Endothelial cell of umbilical vein (primary cell): ENCODE measurements around the gene DPY19L3. TPM values are rescaled to one million over a fixed set of nuclear protein-coding genes. Genes with fewer than 3 reads are reported as not detected.

ENCODE experiments used
- BruUV-seq: library from RNA; stranded (reverse); fragments of 400-500 nt; replicated peaks from 2 replicates; lab custom pipeline; 2021; lab: Mats Ljungman, UMichigan
- CTCF ChIA-PET: fragments of 300-600, 350-600 bp; sonication (Branson Sonifier 250); formaldehyde crosslinking; loops from one replicate; lab custom pipeline; 2021; ENCODE audit warnings: antibody characterized with exemption, inconsistent platforms; lab: Charles Lee
- POLR2A ChIA-PET: fragments of 300-600, 350-600 bp; sonication (Branson Sonifier 250); formaldehyde crosslinking; loops from one replicate; lab custom pipeline; 2021; ENCODE audit warnings: antibody characterized with exemption, inconsistent platforms; lab: Charles Lee
- DNase-seq: peaks from one replicate; pipeline ENCODE4 v3.0.0-alpha.2; 2011; ENCODE audit warnings: low read depth, low spot score
- FAIRE-seq: peaks from 2 replicates; lab custom pipeline; 2011; peaks lifted over from hg19 to GRCh38; lab: Jason Lieb, UNC
- H2AFZ ChIP-seq: 2 replicates; pipeline ENCODE4 v1.6.0; 2012; ENCODE audit warnings: low read depth, low read length, control low read depth, inconsistent platforms
- H3K27ac ChIP-seq: 2 replicates; pipeline ENCODE4 v1.5.1; 2011; ENCODE audit warnings: low read depth, mild to moderate bottlenecking, control low read depth, low read length, moderate library complexity; ENCODE audit not compliant: insufficient read depth
- H3K27me3 ChIP-seq, 2 experiments: 2 replicates each; pipeline versions ENCODE4 v1.6.0 to v1.6.1; 2011; ENCODE audit warnings: low read length in 2 of 2, mixed read lengths in 1 of 2; ENCODE audit not compliant: control insufficient read depth in 2 of 2, insufficient read depth in 2 of 2
- H3K36me3 ChIP-seq, 2 experiments: 2 replicates in 1 of 2; 3 replicates in 1 of 2; pipeline ENCODE4 v1.5.1; 2011; ENCODE audit warnings: low read length in 2 of 2, mild to moderate bottlenecking in 1 of 2, moderate library complexity in 1 of 2; ENCODE audit not compliant: control insufficient read depth in 2 of 2, insufficient read depth in 2 of 2; ENCODE audit errors: extremely low read depth in 1 of 2
- H3K4me1 ChIP-seq: 3 replicates; pipeline ENCODE4 v1.5.1; 2011; ENCODE audit warnings: mild to moderate bottlenecking, low read length; ENCODE audit not compliant: control insufficient read depth, insufficient read depth; ENCODE audit errors: extremely low read depth
- H3K4me2 ChIP-seq: 2 replicates; pipeline ENCODE4 v1.6.1; 2011; ENCODE audit warnings: low read length, control low read depth, mixed read lengths; ENCODE audit not compliant: insufficient read depth
- H3K4me3 ChIP-seq, 3 experiments: fragments of 200-600 bp in 1 of 3; sonication (generic), shearing (Covaris generic) in 1 of 3; replicated peaks in 1 of 3; 2 replicates each; pipeline ENCODE4 v1.5.1; 2011 to 2016; ENCODE audit warnings: control low read depth in 3 of 3, low read length in 3 of 3, mild to moderate bottlenecking in 2 of 3, inconsistent platforms in 1 of 3, low read depth in 1 of 3, moderate library complexity in 1 of 3; ENCODE audit not compliant: insufficient read depth in 1 of 3
- H3K79me2 ChIP-seq: 2 replicates; pipeline ENCODE4 v1.6.0; 2012; ENCODE audit warnings: low read length, inconsistent platforms; ENCODE audit not compliant: control insufficient read depth, insufficient read depth
- H3K9ac ChIP-seq: replicated peaks from 2 replicates; pipeline ENCODE3; 2011; ENCODE audit warnings: low read length, control low read depth; ENCODE audit not compliant: insufficient read depth; ENCODE audit errors: extremely low read depth
- H3K9me1 ChIP-seq: replicated peaks from 3 replicates; pipeline ENCODE4 v1.6.0; 2011; ENCODE audit warnings: mild to moderate bottlenecking, low read length; ENCODE audit not compliant: control insufficient read depth, insufficient read depth; ENCODE audit errors: extremely low read depth
- H3K9me3 ChIP-seq: replicated peaks from 2 replicates; pipeline ENCODE4 v1.5.1; 2012; ENCODE audit warnings: low read length, inconsistent platforms; ENCODE audit not compliant: control insufficient read depth, insufficient read depth
- H4K20me1 ChIP-seq: replicated peaks from 2 replicates; pipeline ENCODE3; 2011; ENCODE audit warnings: mild to moderate bottlenecking, low read length; ENCODE audit not compliant: control insufficient read depth, insufficient read depth; ENCODE audit errors: extremely low read depth
- EZH2 ChIP-seq: IDR thresholded peaks from 2 replicates; pipeline ENCODE4 v1.6.1; 2012; ENCODE audit warnings: borderline replicate concordance, low read depth, mild to moderate bottlenecking, moderate library complexity, low read length, inconsistent platforms; ENCODE audit not compliant: severe bottlenecking
- FOS ChIP-seq: IDR thresholded peaks from 2 replicates; pipeline ENCODE4 v1.6.1; 2011; ENCODE audit warnings: mild to moderate bottlenecking, low read length, moderate library complexity, borderline replicate concordance; ENCODE audit not compliant: insufficient read depth
- GATA2 ChIP-seq: IDR thresholded peaks from 2 replicates; pipeline ENCODE4 v1.7.0; 2011; ENCODE audit warnings: low read depth, mild to moderate bottlenecking, moderate library complexity, mixed read lengths, low read length; ENCODE audit not compliant: insufficient read length, insufficient read depth
- JUN ChIP-seq: IDR thresholded peaks from 2 replicates; pipeline ENCODE4 v1.6.1; 2011; ENCODE audit warnings: borderline replicate concordance, low read depth; ENCODE audit not compliant: insufficient read length, insufficient read depth
- MYC ChIP-seq: IDR thresholded peaks from one replicate; pipeline ENCODE4 v1.6.1; 2011; ENCODE audit warnings: mild to moderate bottlenecking, low read depth, low read length
- POLR2A ChIP-seq: IDR thresholded peaks from 2 replicates; pipeline ENCODE4 v1.6.1; 2012; ENCODE audit warnings: low read depth, mild to moderate bottlenecking, control low read depth, low read length
- POLR2AphosphoS5 ChIP-seq: IDR thresholded peaks from 2 replicates; pipeline ENCODE4 v1.6.1; 2012; ENCODE audit warnings: low read depth, mild to moderate bottlenecking, control low read depth, low read length, moderate library complexity; ENCODE audit not compliant: insufficient read depth
- dilution Hi-C: fragments of 300-500 bp; cut with MboI; formaldehyde crosslinking; loops from one replicate; pipeline ENCODE4 v1.15.0; 2019; ENCODE audit warnings: low sequenced_read_pairs; ENCODE audit not compliant: extremely low pct_ligation_motif_present
- intact Hi-C: fragments of 100-400 bp; cut with micrococcal nuclease; formaldehyde crosslinking; loops from one replicate; pipeline ENCODE4 v1.10.0; 2022
- polyA plus RNA-seq, 4 experiments: library from polyadenylated mRNA; depleted of rRNA in 3 of 4; stranded (reverse) in 3 of 4; unstranded in 1 of 4; fragments of >200 nt; gene quantifications; 2 replicates each; pipeline versions ENCODE4 v1.2.1 to v1.2.3, GENCODE V29; 2011 to 2012; ENCODE audit warnings: missing spikeins in 1 of 4
- total RNA-seq: library from RNA; stranded (reverse); gene quantifications from 2 replicates; pipeline ENCODE4 v1.2.3, GENCODE V29; 2021
- TF ChIP-seq, protein P1 (sequence below): IDR thresholded peaks from 2 replicates; pipeline ENCODE4 v1.6.1; 2011; ENCODE audit not compliant: insufficient read depth, insufficient read length
- TF ChIP-seq, protein P2 (sequence below), 2 donors: IDR thresholded peaks; 1 replicate in 1 of 2; 2 replicates in 1 of 2; pipeline ENCODE4 v1.5.1; 2011; ENCODE audit warnings: low read length in 2 of 2, mild to moderate bottlenecking in 2 of 2, moderate library complexity in 2 of 2, control low read depth in 1 of 2, inconsistent platforms in 1 of 2, low read depth in 1 of 2; ENCODE audit not compliant: insufficient read depth in 1 of 2; ENCODE audit errors: extremely low read depth in 1 of 2

DPY19L3 gene
- total and polyA plus RNA-seq, 2 donors (not counting 3 experiments of a cell fraction or from before 2014, with no cell fraction given) = 36.1 to 39.5 TPM

DNA sequence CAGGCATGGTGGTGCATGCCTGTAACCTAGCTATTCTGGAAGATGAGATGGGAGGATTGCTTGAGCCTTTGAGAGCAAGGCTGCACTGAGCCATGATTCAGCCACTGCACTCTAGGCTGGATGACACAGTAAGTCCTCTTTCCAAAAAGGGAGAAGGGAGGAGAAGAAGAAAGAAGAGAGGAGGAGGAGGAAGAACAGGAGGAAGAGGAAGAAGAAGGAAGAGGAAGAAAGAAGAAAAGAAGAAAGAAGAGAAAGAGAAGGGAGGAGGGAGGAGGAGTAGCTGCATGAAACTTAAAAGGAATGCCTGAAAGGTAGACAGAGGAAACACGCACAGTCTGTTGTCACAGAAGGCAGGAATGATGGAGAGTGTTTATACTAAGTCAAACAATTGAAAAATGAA lies 3.6 kb upstream of the DPY19L3 start:
- dilution Hi-C loops (no loop called here), intact Hi-C loops (no loop called here)
- H3K36me3 ChIP-seq = no peaks in the 10 kb centered on the region
- no peak overlapping the region for H3K27ac ChIP-seq
- no peaks in the 10 kb centered on the region for H4K20me1 ChIP-seq
- ChIA-PET POLR2A (no interaction called here), CTCF (no interaction called here)
- no peak overlapping the region for H3K9ac ChIP-seq
- no peaks in the 10 kb centered on the region for H3K27me3 ChIP-seq
- FAIRE-seq (no peak), DNase-seq (no peak)
- TF ChIP-seq, protein P1, sequence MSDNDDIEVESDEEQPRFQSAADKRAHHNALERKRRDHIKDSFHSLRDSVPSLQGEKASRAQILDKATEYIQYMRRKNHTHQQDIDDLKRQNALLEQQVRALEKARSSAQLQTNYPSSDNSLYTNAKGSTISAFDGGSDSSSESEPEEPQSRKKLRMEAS = no peak
- TF ChIP-seq JUN (no peak), POLR2AphosphoS5 (no peak), POLR2A (no peak), GATA2 (no peak), EZH2 (no peak), MYC (no peak), FOS (no peak)
- TF ChIP-seq, protein P2, sequence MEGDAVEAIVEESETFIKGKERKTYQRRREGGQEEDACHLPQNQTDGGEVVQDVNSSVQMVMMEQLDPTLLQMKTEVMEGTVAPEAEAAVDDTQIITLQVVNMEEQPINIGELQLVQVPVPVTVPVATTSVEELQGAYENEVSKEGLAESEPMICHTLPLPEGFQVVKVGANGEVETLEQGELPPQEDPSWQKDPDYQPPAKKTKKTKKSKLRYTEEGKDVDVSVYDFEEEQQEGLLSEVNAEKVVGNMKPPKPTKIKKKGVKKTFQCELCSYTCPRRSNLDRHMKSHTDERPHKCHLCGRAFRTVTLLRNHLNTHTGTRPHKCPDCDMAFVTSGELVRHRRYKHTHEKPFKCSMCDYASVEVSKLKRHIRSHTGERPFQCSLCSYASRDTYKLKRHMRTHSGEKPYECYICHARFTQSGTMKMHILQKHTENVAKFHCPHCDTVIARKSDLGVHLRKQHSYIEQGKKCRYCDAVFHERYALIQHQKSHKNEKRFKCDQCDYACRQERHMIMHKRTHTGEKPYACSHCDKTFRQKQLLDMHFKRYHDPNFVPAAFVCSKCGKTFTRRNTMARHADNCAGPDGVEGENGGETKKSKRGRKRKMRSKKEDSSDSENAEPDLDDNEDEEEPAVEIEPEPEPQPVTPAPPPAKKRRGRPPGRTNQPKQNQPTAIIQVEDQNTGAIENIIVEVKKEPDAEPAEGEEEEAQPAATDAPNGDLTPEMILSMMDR (IDR thresholded peaks at IDR 0.05; ENCODE audit: extremely low read depth in 1 of 2, insufficient read depth in 1 of 2, low read depth in 1 of 2, low read length in 2 of 2) = no peak
- H3K9me3 ChIP-seq = no peaks in the 10 kb centered on the region
- H3K4me2 ChIP-seq = no peak overlapping the region
- no peak overlapping the region for H3K4me3 ChIP-seq
- H3K4me1 ChIP-seq = peaks cover 8% of the 10 kb centered on the region
- no peak overlapping the region for H2AFZ ChIP-seq
- H3K79me2 ChIP-seq = peaks cover 6% of the 10 kb centered on the region
- no peaks in the 10 kb centered on the region for H3K9me1 ChIP-seq
- BruUV-seq = no TSS peak
